GM13976 (cell line): ENCODE data around the gene CPNE1.

ENCODE experiments used
- DNase-seq: peaks from one replicate; pipeline ENCODE4 v3.0.0; 2012; ENCODE audit warnings: low spot score
- CTCF ChIP-seq: IDR thresholded peaks from 2 replicates; pipeline ENCODE4 v1.5.1; 2012; ENCODE audit warnings: borderline replicate concordance, mild to moderate bottlenecking; ENCODE audit not compliant: insufficient read depth; ENCODE audit errors: extremely low read depth, missing control alignments, control extremely low read depth
- in situ Hi-C: fragments of 300-500 bp; cut with MboI; formaldehyde crosslinking; loops from one replicate; pipeline ENCODE4 v1.12.0; 2022; ENCODE audit warnings: low sequenced_read_pairs, mixed read lengths, inconsistent platforms; ENCODE audit not compliant: unreplicated experiment

CPNE1 gene

GRCh38 chr20:35606127-35606526 is 58.6 kb downstream of the CPNE1 start:
- TF ChIP-seq CTCF: no peak
- no peak for DNase-seq
- in situ Hi-C loops: no loop called here

- TF ChIP-seq CTCF: peak; percentile 20
- in situ Hi-C loops: no loop called here
- no peak for DNase-seq
Measured at GRCh38 chr20:35604449-35604747, 60.3 kb downstream of the CPNE1 start.

GRCh38 chr20:35603695-35604448 is 60.8 kb downstream of the CPNE1 start:
- DNase-seq: no peak
- in situ Hi-C loops: no loop called here
- TF ChIP-seq CTCF: no peak

GRCh38 chr20:35602851-35603495 is 61.7 kb downstream of the CPNE1 start:
- in situ Hi-C loops: no loop called here
- DNase-seq: no peak
- no peak for TF ChIP-seq CTCF

GRCh38 chr20:35601990-35602389 is 62.7 kb downstream of the CPNE1 start:
- no peak for TF ChIP-seq CTCF
- no peak for DNase-seq
- in situ Hi-C loops: no loop called here

- in situ Hi-C loops: no loop called here
- TF ChIP-seq CTCF: peak; percentile 81
- DNase-seq: peak; percentile 88
Measured at GRCh38 chr20:35600993-35601973, 63.4 kb downstream of the CPNE1 start.
